Activated effector memory CD4-positive, alpha-beta T cell treated with anti-CD3 and anti-CD28 coated beads, Interleukin-2, amount 50 U/mL, for 16 hours (primary cell): Measurements from ENCODE around the gene HMGCS2.
A peak's percentile ranks its signal among the peaks of the same experiment; 100 is the strongest.
"Not testable (repeated sequence)": the region's sequence is repeated elsewhere in the genome, so short reads cannot be mapped to it uniquely, and the experiment has no call there.

Experiments
- DNase-seq: peaks from one replicate; pipeline ENCODE4 v3.0.0-alpha.2; 2020

HMGCS2 gene

GRCh38 chr1:119725626-119726025 is 43.1 kb downstream of the HMGCS2 start:
- no peak for DNase-seq

- no peak for DNase-seq
Measured at GRCh38 chr1:119724611-119725218, 44.0 kb downstream of the HMGCS2 start.

- no peak for DNase-seq
Measured at GRCh38 chr1:119721896-119722295, 46.8 kb downstream of the HMGCS2 start.

GRCh38 chr1:119720866-119721440 is 47.8 kb downstream of the HMGCS2 start:
- no peak for DNase-seq

- no peak for DNase-seq
Measured at GRCh38 chr1:119718972-119719371, 49.7 kb downstream of the HMGCS2 start.

GRCh38 chr1:119718409-119718808 is 50.3 kb downstream of the HMGCS2 start:
- no peak for DNase-seq

GRCh38 chr1:119715542-119715941 is 53.2 kb downstream of the HMGCS2 start:
- DNase-seq = no peak

GRCh38 chr1:119714583-119714982 is 54.1 kb downstream of the HMGCS2 start:
- no peak for DNase-seq

GRCh38 chr1:119713749-119714456 is 54.8 kb downstream of the HMGCS2 start:
- DNase-seq = no peak

GRCh38 chr1:119713039-119713748 is 55.5 kb downstream of the HMGCS2 start:
- no peak for DNase-seq

- DNase-seq = peak; percentile 68
Measured at GRCh38 chr1:119712342-119713038, 56.2 kb downstream of the HMGCS2 start.

GRCh38 chr1:119711804-119712341 is 56.8 kb downstream of the HMGCS2 start, which contains the start of gene PHGDH:
TSS of gene PHGDH (plus strand) at chr1:119711934. CDS start at chr1:119712023, 89 bp downstream.
- DNase-seq = peak; percentile 68

GRCh38 chr1:119711356-119711803 is 57.3 kb downstream of the HMGCS2 start:
- DNase-seq = not testable (repeated sequence)

- not testable (repeated sequence) for DNase-seq
Measured at GRCh38 chr1:119706599-119706998, 62.1 kb downstream of the HMGCS2 start.

- DNase-seq = no peak
Measured at GRCh38 chr1:119703666-119704450, 64.8 kb downstream of the HMGCS2 start.

- DNase-seq = no peak
Measured at GRCh38 chr1:119702384-119702783, 66.3 kb downstream of the HMGCS2 start.

- DNase-seq = no peak
Measured at GRCh38 chr1:119701659-119702058, 67.0 kb downstream of the HMGCS2 start.

GRCh38 chr1:119700326-119700725 is 68.4 kb downstream of the HMGCS2 start:
- no peak for DNase-seq
